K562 (cell line): ENCODE measurements around the gene CTDSPL. TPM values are rescaled to one million over a fixed set of nuclear protein-coding genes. Genes with fewer than 3 reads are reported as not detected.

Source experiments
- ATF7 ChIP-seq: fragments of 450-650 bp; IDR thresholded peaks from 2 replicates; pipeline ENCODE4 v1.7.1; 2014; ENCODE audit warnings: mild to moderate bottlenecking, moderate library complexity
- DNMT1 ChIP-seq: fragments of 450-650 bp; IDR thresholded peaks from 2 replicates; pipeline ENCODE4 v1.6.1; 2016; ENCODE audit warnings: antibody characterized with exemption, mild to moderate bottlenecking
- ELF2 ChIP-seq: fragments of 250-450 bp; sonication (Bioruptor Pico); IDR thresholded peaks from 2 replicates; pipeline ENCODE4 v1.5.0; 2021; ENCODE audit warnings: mild to moderate bottlenecking
- FOXJ2 ChIP-seq: fragments of 200-800 bp; sonication (Bioruptor generic); IDR thresholded peaks from 2 replicates; pipeline ENCODE4 v1.6.1; 2016; ENCODE audit warnings: missing genetic modification characterization, missing compliant biosample characterization
- JUND ChIP-seq, 2 experiments: IDR thresholded peaks; 2 replicates in 1 of 2; 3 replicates in 1 of 2; pipeline ENCODE4 v1.6.1; 2011; ENCODE audit warnings: borderline replicate concordance in 2 of 2, low read depth in 2 of 2, low read length in 2 of 2, improper control_type of control experiment in 1 of 2, missing biosample characterization in 1 of 2, missing genetic modification characterization in 1 of 2, missing genetic modification reagents in 1 of 2
- MTF1 ChIP-seq: fragments of 250-450 bp; sonication (Bioruptor Pico); IDR thresholded peaks from 2 replicates; pipeline ENCODE4 v1.9.0; 2021; ENCODE audit warnings: moderate library complexity, mild to moderate bottlenecking, inconsistent platforms, borderline replicate concordance
- NFYB ChIP-seq: IDR thresholded peaks from 2 replicates; pipeline ENCODE4 v1.6.1; 2011; ENCODE audit warnings: mild to moderate bottlenecking, moderate library complexity; ENCODE audit not compliant: insufficient read length; ENCODE audit errors: extremely low read depth
- PHF20 ChIP-seq: fragments of 450-650 bp; IDR thresholded peaks from 2 replicates; pipeline ENCODE4 v1.6.1; 2018; ENCODE audit not compliant: partially characterized antibody
- POU5F1 ChIP-seq: fragments of 150-350 bp; IDR thresholded peaks from 2 replicates; pipeline ENCODE4 v1.6.1; 2014; ENCODE audit warnings: borderline replicate concordance, low read length, low read depth, mild to moderate bottlenecking; ENCODE audit not compliant: partially characterized antibody
- PTRF ChIP-seq: fragments of 450-650 bp; IDR thresholded peaks from 2 replicates; pipeline ENCODE4 v1.6.1; 2016; ENCODE audit warnings: mild to moderate bottlenecking, missing genetic modification characterization, missing compliant biosample characterization
- SMARCB1 ChIP-seq: IDR thresholded peaks from 2 replicates; pipeline ENCODE4 v1.6.1; 2011; ENCODE audit warnings: improper control_type of control experiment, low read depth; ENCODE audit not compliant: insufficient read length
- STAG1 ChIP-seq: sonication (generic); formaldehyde crosslinking; IDR thresholded peaks from 2 replicates; pipeline ENCODE4 v1.5.0; 2020; ENCODE audit warnings: missing genetic modification reagents, borderline replicate concordance
- TAL1 ChIP-seq: fragments of 450-650 bp; IDR thresholded peaks from 2 replicates; pipeline ENCODE4 v1.6.1; 2016; ENCODE audit warnings: mild to moderate bottlenecking
- ZBTB1 ChIP-seq: sonication (generic); formaldehyde crosslinking; IDR thresholded peaks from 2 replicates; pipeline ENCODE4 v1.8.1; 2023; ENCODE audit warnings: missing genetic modification reagents, low read depth, mild to moderate bottlenecking, borderline replicate concordance
- ZNF696 ChIP-seq: fragments of 250-450 bp; sonication (Bioruptor Pico); conservative IDR thresholded peaks from 2 replicates; pipeline ENCODE4 v1.4.0; 2020; ENCODE audit warnings: mild to moderate bottlenecking, moderate library complexity
- polyA plus RNA-seq, 8 experiments: library from polyadenylated mRNA; depleted of rRNA in 4 of 8; stranded (reverse) in 5 of 8; unstranded in 3 of 8; fragments of >200 nt; fragmentation: Nextera tagmentation in 2 of 8; fragmentation: Illumina TruSeq in 1 of 8; extraction: Ambion mirVana in 2 of 8; extraction: Trizol in 1 of 8; gene quantifications; 2 replicates each; pipeline versions ENCODE4 v1.2.1 to v1.2.3, GENCODE V29; 2011 to 2014; ENCODE audit warnings: inconsistent platforms in 1 of 8, missing spikeins in 1 of 8
- total RNA-seq, 7 experiments: library from RNA; depleted of rRNA in 6 of 7; stranded (reverse); fragments of >200 nt in 6 of 7; fragmentation: Illumina TruSeq in 2 of 7; extraction: Trizol in 2 of 7; gene quantifications; 2 replicates each; pipeline versions ENCODE4 v1.2.1 to v1.2.3, GENCODE V29; 2011 to 2021; ENCODE audit warnings: low replicate concordance in 1 of 7
- TF ChIP-seq, protein P1 (sequence below): fragments of 250-450 bp; sonication (Bioruptor Pico); IDR thresholded peaks from 2 replicates; pipeline ENCODE4 v1.4.0; 2020; ENCODE audit warnings: borderline replicate concordance
- TF ChIP-seq, protein P2 (sequence below): fragments of 450-650 bp; formaldehyde crosslinking; conservative IDR thresholded peaks from 2 replicates; pipeline ENCODE4 v1.4.0; 2022; ENCODE audit warnings: mild to moderate bottlenecking, missing genetic modification characterization
- TF ChIP-seq, protein P3 (sequence below): IDR thresholded peaks from 2 replicates; pipeline ENCODE4 v1.6.1; 2011; ENCODE audit not compliant: insufficient read length; ENCODE audit errors: extremely low read depth
- TF ChIP-seq, protein P4 (sequence below): sonication (generic); formaldehyde crosslinking; IDR thresholded peaks from 2 replicates; pipeline ENCODE4 v1.8.0; 2023; ENCODE audit warnings: mild to moderate bottlenecking, missing genetic modification reagents
- TF ChIP-seq, protein P5 (sequence below), 2 experiments: fragments of 450-650 bp; IDR thresholded peaks; 2 replicates each; pipeline ENCODE4 v1.6.1; 2016

Gene CTDSPL
- total and polyA plus RNA-seq, 9 of the 15 experiments (the other 6 are each of a cell fraction or from before 2014, with no cell fraction given): 5.1 to 19.3 (median 11.3) TPM

DNA sequence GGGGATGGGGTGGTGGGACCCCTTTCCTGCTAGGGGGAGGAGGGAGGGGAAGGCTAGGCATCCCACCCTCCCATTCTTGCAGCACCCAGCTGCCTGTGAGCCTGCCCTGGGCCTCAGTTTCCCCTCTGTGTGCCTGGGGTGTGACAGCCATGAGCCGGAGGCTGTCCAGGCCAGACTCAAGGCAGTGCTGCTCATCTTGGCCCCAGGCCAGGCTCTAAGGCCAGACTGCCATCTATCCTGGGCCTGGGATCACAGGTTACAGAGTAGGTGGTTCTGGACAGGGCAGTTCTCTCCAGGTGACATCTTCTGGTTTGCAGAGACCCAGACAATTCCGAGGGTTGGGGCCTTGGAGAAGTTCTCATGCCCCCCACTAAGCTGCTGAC is 125.6 kb downstream of the CTDSPL start (continued):
- TF ChIP-seq, protein P1, sequence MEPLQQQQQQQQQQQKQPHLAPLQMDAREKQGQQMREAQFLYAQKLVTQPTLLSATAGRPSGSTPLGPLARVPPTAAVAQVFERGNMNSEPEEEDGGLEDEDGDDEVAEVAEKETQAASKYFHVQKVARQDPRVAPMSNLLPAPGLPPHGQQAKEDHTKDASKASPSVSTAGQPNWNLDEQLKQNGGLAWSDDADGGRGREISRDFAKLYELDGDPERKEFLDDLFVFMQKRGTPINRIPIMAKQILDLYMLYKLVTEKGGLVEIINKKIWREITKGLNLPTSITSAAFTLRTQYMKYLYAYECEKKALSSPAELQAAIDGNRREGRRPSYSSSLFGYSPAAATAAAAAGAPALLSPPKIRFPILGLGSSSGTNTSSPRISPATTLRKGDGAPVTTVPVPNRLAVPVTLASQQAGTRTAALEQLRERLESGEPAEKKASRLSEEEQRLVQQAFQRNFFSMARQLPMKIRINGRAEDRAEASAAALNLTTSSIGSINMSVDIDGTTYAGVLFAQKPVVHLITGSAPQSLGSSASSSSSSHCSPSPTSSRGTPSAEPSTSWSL (CRISPR knock-in tag): no peak
- TF ChIP-seq, protein P2, sequence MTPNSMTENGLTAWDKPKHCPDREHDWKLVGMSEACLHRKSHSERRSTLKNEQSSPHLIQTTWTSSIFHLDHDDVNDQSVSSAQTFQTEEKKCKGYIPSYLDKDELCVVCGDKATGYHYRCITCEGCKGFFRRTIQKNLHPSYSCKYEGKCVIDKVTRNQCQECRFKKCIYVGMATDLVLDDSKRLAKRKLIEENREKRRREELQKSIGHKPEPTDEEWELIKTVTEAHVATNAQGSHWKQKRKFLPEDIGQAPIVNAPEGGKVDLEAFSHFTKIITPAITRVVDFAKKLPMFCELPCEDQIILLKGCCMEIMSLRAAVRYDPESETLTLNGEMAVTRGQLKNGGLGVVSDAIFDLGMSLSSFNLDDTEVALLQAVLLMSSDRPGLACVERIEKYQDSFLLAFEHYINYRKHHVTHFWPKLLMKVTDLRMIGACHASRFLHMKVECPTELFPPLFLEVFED (CRISPR knock-in tag): no peak
- TF ChIP-seq SMARCB1: peak; percentile 50
- TF ChIP-seq, protein P3, sequence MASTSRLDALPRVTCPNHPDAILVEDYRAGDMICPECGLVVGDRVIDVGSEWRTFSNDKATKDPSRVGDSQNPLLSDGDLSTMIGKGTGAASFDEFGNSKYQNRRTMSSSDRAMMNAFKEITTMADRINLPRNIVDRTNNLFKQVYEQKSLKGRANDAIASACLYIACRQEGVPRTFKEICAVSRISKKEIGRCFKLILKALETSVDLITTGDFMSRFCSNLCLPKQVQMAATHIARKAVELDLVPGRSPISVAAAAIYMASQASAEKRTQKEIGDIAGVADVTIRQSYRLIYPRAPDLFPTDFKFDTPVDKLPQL: no peak
- no peak for TF ChIP-seq NFYB
- no peak for TF ChIP-seq ZNF696 (CRISPR knock-in tag)
- no peak for TF ChIP-seq STAG1 (CRISPR knock-in tag)
- TF ChIP-seq, protein P4, sequence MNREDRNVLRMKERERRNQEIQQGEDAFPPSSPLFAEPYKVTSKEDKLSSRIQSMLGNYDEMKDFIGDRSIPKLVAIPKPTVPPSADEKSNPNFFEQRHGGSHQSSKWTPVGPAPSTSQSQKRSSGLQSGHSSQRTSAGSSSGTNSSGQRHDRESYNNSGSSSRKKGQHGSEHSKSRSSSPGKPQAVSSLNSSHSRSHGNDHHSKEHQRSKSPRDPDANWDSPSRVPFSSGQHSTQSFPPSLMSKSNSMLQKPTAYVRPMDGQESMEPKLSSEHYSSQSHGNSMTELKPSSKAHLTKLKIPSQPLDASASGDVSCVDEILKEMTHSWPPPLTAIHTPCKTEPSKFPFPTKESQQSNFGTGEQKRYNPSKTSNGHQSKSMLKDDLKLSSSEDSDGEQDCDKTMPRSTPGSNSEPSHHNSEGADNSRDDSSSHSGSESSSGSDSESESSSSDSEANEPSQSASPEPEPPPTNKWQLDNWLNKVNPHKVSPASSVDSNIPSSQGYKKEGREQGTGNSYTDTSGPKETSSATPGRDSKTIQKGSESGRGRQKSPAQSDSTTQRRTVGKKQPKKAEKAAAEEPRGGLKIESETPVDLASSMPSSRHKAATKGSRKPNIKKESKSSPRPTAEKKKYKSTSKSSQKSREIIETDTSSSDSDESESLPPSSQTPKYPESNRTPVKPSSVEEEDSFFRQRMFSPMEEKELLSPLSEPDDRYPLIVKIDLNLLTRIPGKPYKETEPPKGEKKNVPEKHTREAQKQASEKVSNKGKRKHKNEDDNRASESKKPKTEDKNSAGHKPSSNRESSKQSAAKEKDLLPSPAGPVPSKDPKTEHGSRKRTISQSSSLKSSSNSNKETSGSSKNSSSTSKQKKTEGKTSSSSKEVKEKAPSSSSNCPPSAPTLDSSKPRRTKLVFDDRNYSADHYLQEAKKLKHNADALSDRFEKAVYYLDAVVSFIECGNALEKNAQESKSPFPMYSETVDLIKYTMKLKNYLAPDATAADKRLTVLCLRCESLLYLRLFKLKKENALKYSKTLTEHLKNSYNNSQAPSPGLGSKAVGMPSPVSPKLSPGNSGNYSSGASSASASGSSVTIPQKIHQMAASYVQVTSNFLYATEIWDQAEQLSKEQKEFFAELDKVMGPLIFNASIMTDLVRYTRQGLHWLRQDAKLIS: 0 out of 2 replicates have a peak, but pooled peaks have one; percentile 18
- no peak for TF ChIP-seq POU5F1
- TF ChIP-seq ATF7: no peak
- TF ChIP-seq TAL1: no peak
- TF ChIP-seq DNMT1: no peak
- no peak for TF ChIP-seq JUND (IDR thresholded peaks at IDR 0.05; ENCODE audit: borderline replicate concordance, low read depth, low read length)
- TF ChIP-seq JUND (tag; IDR thresholded peaks at IDR 0.05; ENCODE audit: borderline replicate concordance, low read depth, low read length): no peak
- TF ChIP-seq PHF20: no peak
- no peak for TF ChIP-seq ELF2 (CRISPR knock-in tag)
- TF ChIP-seq, protein P5, sequence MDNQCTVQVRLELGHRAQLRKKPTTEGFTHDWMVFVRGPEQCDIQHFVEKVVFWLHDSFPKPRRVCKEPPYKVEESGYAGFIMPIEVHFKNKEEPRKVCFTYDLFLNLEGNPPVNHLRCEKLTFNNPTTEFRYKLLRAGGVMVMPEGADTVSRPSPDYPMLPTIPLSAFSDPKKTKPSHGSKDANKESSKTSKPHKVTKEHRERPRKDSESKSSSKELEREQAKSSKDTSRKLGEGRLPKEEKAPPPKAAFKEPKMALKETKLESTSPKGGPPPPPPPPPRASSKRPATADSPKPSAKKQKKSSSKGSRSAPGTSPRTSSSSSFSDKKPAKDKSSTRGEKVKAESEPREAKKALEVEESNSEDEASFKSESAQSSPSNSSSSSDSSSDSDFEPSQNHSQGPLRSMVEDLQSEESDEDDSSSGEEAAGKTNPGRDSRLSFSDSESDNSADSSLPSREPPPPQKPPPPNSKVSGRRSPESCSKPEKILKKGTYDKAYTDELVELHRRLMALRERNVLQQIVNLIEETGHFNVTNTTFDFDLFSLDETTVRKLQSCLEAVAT (IDR thresholded peaks at IDR 0.05): no peak
- 0 out of 2 replicates have a peak, but pooled peaks have one; percentile 2 for TF ChIP-seq PTRF (tag)
- TF ChIP-seq MTF1: peak; percentile 55; the same call in 1 of the 2 replicates
- TF ChIP-seq FOXJ2: peak; percentile 15; the same call in 1 of the 2 replicates
- peak; percentile 57; the same call in 1 of the 2 replicates for TF ChIP-seq ZBTB1
